Right cardiac atrium (tissue), 5 donors: ENCODE data around the gene BANP. TPM values are rescaled to one million over a fixed set of nuclear protein-coding genes. Genes with fewer than 3 reads are reported as not detected.
"Not testable (repeated sequence)": the region's sequence is repeated elsewhere in the genome, so short reads cannot be mapped to it uniquely, and the experiment has no call there.

ENCODE experiments used
- ATAC-seq, 2 donors: fragments of 200-7000 bp; cut with Tn5 transposase; one replicate each; pipeline versions ENCODE4 v1.8.0 to v1.9.1; 2020; ENCODE audit warnings: moderate library complexity in 2 of 2, mild to moderate bottlenecking in 1 of 2
- DNase-seq, 3 donors: peaks; one replicate each; pipeline ENCODE4 v3.0.0-alpha.2; 2020
- H3K27ac ChIP-seq: one replicate; pipeline ENCODE4 v1.5.1; 2013; ENCODE audit warnings: mild to moderate bottlenecking, low read length, control low read depth, moderate library complexity
- H3K27me3 ChIP-seq: one replicate; pipeline ENCODE4 v1.6.1; 2013; ENCODE audit not compliant: control insufficient read depth, insufficient read depth
- H3K4me1 ChIP-seq: one replicate; pipeline ENCODE4 v1.6.1; 2013; ENCODE audit warnings: low read length; ENCODE audit not compliant: control insufficient read depth, insufficient read depth
- H3K4me3 ChIP-seq: one replicate; pipeline ENCODE4 v1.5.1; 2013; ENCODE audit warnings: low read length, control low read depth
- H3K9me3 ChIP-seq: one replicate; pipeline ENCODE4 v1.6.1; 2013; ENCODE audit warnings: low read length; ENCODE audit not compliant: control insufficient read depth
- WGBS: extraction: QIAGEN DNeasy Blood & Tissue Kit; methylation state at CpG from one replicate; pipeline ENCODE4 v1.1.7; 2013; 5-methylcytosine and 5-hydroxymethylcytosine counted together
- intact Hi-C, 4 donors: fragments of 100-400 bp; cut with DNase I; formaldehyde crosslinking; loops; one replicate each; pipeline versions ENCODE4 v1.11.0 to v1.14.0; 2022 to 2023
- polyA plus RNA-seq: library from polyadenylated mRNA; stranded (reverse); fragments of 200-250 nt; gene quantifications from one replicate; pipeline ENCODE4 v1.2.3, GENCODE V29; 2013
- total RNA-seq, 4 donors: library from RNA; stranded (reverse); fragmentation: NEBNext Ultra II Directional; extraction: Animal tissue kit (Norgen Biotek cat#: 25700); gene quantifications; one replicate each; pipeline ENCODE4 v1.2.1, GENCODE V29; 2021
- donor health status: healthy with polysubstance abuse.
- donor health status: DM: no; HTN: yes; CAD: no.
- donor health status: DM: no; HTN: no; CAD: no.
- donor health status: DM: no; HTN: yes; CAD: no; lungs with severe emphysema.
- donor health status: DM: yes; HTN: yes; CAD: no.

The BANP gene
- total and polyA plus RNA-seq, 5 donors, result 9.0 to 18.1 (median 17.2) TPM

DNA sequence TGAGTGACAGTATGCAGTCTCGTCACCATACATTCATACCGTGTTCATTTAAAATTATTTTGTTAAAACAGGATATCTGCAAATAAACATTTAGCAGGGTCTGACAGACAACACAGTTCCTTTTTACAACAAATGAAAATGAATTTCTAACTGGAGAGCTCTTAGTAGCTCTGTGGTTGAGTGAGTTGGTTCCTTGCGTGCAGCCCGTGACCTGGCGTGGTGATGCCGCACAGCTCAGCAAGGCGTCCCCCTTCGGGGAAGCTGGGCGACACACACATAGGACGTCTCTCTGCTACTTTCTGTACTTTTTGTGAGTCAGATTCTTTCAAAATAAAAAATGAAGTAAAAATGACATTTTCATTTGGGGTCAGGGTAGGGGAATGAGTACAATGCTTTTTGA, 86.1 kb downstream of the BANP start:
- H3K4me1 ChIP-seq, H3K4me3 ChIP-seq, H3K27me3 ChIP-seq, H3K27ac ChIP-seq, intact Hi-C loops, DNase-seq, ATAC-seq, H3K9me3 ChIP-seq: not testable (repeated sequence)
- WGBS, result 95% methylated on average over 9 of the region's 10 CpGs

- H3K4me3 ChIP-seq, H3K4me1 ChIP-seq, intact Hi-C loops, ATAC-seq, H3K27me3 ChIP-seq, H3K27ac ChIP-seq, H3K9me3 ChIP-seq, DNase-seq: not testable (repeated sequence)
- 94% methylated on average over 28 of the region's 28 CpGs for WGBS
Measured at GRCh38 chr16:88037876-88038525, 86.8 kb downstream of the BANP start.

GRCh38 chr16:88038526-88038908, 87.3 kb downstream of the BANP start:
- WGBS, result 95% methylated on average over 9 of the region's 9 CpGs
- H3K4me3 ChIP-seq, DNase-seq, H3K9me3 ChIP-seq, ATAC-seq, H3K27ac ChIP-seq, H3K27me3 ChIP-seq, H3K4me1 ChIP-seq, intact Hi-C loops: not testable (repeated sequence)

DNA sequence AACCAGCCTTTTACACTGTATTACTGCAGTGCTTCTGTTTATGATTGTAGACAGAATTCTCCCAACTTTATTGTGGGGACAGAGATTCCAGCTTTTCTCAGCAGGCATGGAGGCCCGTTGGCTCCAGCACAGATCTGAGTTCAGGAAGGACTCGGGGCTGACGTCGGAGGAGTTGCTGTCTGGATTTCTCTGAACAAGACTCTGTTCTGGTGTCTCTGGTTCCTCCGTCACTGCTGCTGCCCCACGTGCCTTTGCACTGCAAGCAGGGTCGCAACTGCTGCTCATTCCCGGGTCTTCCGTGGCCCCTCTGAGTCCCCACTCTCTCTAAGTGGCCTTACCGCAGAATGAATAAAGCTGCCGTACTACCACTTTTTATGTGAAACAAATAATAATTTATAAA, 88.4 kb downstream of the BANP start:
- H3K27ac ChIP-seq, result no peak overlapping the region
- no peak for ATAC-seq
- intact Hi-C loops, result no loop called here
- no peaks in the 10 kb centered on the region for H3K4me1 ChIP-seq
- H3K4me3 ChIP-seq, result no peak overlapping the region
- H3K27me3 ChIP-seq, result no peaks in the 10 kb centered on the region
- 93% methylated on average over 11 of the region's 11 CpGs for WGBS
- DNase-seq, result no peak
- H3K9me3 ChIP-seq, result no peaks in the 10 kb centered on the region

- H3K4me3 ChIP-seq, H3K9me3 ChIP-seq, H3K27me3 ChIP-seq, ATAC-seq, H3K4me1 ChIP-seq, DNase-seq, H3K27ac ChIP-seq, intact Hi-C loops: not testable (repeated sequence)
- 89% methylated on average over 28 of the region's 28 CpGs for WGBS
Measured at GRCh38 chr16:88040196-88040876, 89.1 kb downstream of the BANP start.

- H3K4me1 ChIP-seq, H3K4me3 ChIP-seq, H3K27ac ChIP-seq, intact Hi-C loops, H3K9me3 ChIP-seq, H3K27me3 ChIP-seq, DNase-seq, ATAC-seq: not testable (repeated sequence)
- whole genome bisulfite sequencing, result 85% methylated on average over 5 of the region's 5 CpGs
Measured at GRCh38 chr16:88040877-88041244, 89.6 kb downstream of the BANP start.

DNA sequence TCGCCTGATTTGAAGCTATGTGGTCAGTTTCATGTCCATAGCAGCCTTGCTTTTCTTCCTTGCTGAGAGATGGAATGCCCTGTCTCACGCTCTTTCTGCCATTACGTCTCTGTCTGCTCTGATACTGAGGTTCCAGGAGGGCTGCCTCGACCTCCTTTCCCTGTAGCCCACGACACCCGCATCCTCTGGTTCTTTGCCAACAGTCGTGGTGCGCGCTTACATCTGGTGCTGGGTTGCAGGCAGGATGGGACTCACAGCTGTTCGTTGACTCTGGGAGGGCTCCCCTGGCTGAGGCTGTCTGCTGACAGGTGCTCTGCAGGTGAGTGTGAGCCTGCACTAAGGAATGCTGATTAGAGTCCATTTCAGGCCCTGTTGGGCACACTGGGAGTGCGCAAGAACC, 90.3 kb downstream of the BANP start:
- intact Hi-C loops, ATAC-seq, H3K27ac ChIP-seq, DNase-seq, H3K27me3 ChIP-seq, H3K4me1 ChIP-seq, H3K4me3 ChIP-seq, H3K9me3 ChIP-seq: not testable (repeated sequence)
- 96% methylated on average over 11 of the region's 11 CpGs for WGBS

GRCh38 chr16:88041986-88042562, 90.8 kb downstream of the BANP start:
- H3K4me3 ChIP-seq, H3K9me3 ChIP-seq, intact Hi-C loops, H3K4me1 ChIP-seq, H3K27me3 ChIP-seq, DNase-seq, H3K27ac ChIP-seq: not testable (repeated sequence)
- WGBS, result 95% methylated on average over 18 of the region's 18 CpGs
- peak; percentile 12 to 47 for ATAC-seq

- intact Hi-C loops, H3K4me1 ChIP-seq, H3K4me3 ChIP-seq, DNase-seq, H3K9me3 ChIP-seq, ATAC-seq, H3K27me3 ChIP-seq, H3K27ac ChIP-seq: not testable (repeated sequence)
- 92% methylated on average over 8 of the region's 8 CpGs for WGBS
Measured at GRCh38 chr16:88043208-88043910, 92.1 kb downstream of the BANP start.

GRCh38 chr16:88044121-88044581, 92.9 kb downstream of the BANP start:
- H3K9me3 ChIP-seq, H3K27ac ChIP-seq, intact Hi-C loops, H3K4me3 ChIP-seq, DNase-seq, H3K27me3 ChIP-seq, H3K4me1 ChIP-seq: not testable (repeated sequence)
- peak in 1 of 2 donors; percentile 26 for ATAC-seq
- 88% methylated on average over 14 of the region's 14 CpGs for WGBS

DNA sequence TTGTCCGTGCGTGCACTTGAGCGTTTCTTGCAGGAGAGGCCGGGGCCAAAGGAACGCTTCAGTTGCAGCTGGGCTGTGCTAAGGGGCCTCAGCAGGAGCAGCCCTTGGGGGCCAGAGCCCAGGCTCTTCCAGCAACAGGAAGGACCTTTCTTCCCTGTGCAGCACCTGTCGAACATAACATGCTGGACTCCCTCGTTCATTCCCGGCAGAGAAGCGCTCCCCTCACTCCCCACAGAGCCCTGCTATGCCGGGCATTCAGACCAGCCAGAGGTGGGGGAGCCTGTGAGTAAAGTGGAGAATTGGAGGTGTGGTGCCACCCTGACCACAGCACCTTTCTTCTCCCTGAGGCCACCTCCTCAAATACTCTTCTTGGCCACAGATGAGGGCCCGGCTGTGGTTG, 94.1 kb downstream of the BANP start:
- H3K4me3 ChIP-seq, H3K27ac ChIP-seq, H3K9me3 ChIP-seq, H3K4me1 ChIP-seq, H3K27me3 ChIP-seq, intact Hi-C loops, DNase-seq, ATAC-seq: not testable (repeated sequence)
- 93% methylated on average over 11 of the region's 11 CpGs for WGBS
